Esophagus muscularis mucosa (tissue), 4 donors: ENCODE measurements around the gene UTF1. TPM values are rescaled to one million over a fixed set of nuclear protein-coding genes. Genes with fewer than 3 reads are reported as not detected.
A peak's percentile ranks its signal among the peaks of the same experiment; 100 is the strongest.

ENCODE experiments used
- DNase-seq: peaks from one replicate; pipeline ENCODE4 v3.0.0-alpha.2; 2017; ENCODE audit errors: extremely low spot score
- H3K27ac ChIP-seq, 4 donors: fragments of 200-600 bp; sonication (generic); replicated peaks in 1 of 4; 1 replicate in 3 of 4; 2 replicates in 1 of 4; pipeline ENCODE4 v1.5.1; 2016 to 2019; ENCODE audit warnings: mild to moderate bottlenecking in 1 of 4
- H3K27me3 ChIP-seq, 4 donors: fragments of 200-600 bp; sonication (generic); one replicate each; pipeline versions ENCODE4 v1.5.1 to v1.6.0; 2016 to 2019
- H3K36me3 ChIP-seq, 4 donors: fragments of 200-600 bp; sonication (generic); one replicate each; pipeline ENCODE4 v1.5.1; 2016 to 2019
- H3K4me1 ChIP-seq, 4 donors: fragments of 200-600 bp; sonication (generic); one replicate each; pipeline ENCODE4 v1.5.1; 2016 to 2019
- H3K4me3 ChIP-seq, 4 donors: fragments of 200-600 bp; sonication (generic); 1 replicate in 2 of 4; 2 replicates in 2 of 4; pipeline ENCODE4 v1.5.1; 2016 to 2019; ENCODE audit warnings: mild to moderate bottlenecking in 4 of 4, moderate library complexity in 1 of 4
- H3K9me3 ChIP-seq, 4 donors: fragments of 200-600 bp; sonication (generic); 1 replicate in 3 of 4; 2 replicates in 1 of 4; pipeline ENCODE4 v1.5.1; 2016 to 2019
- EP300 ChIP-seq: sonication (generic); formaldehyde crosslinking; IDR thresholded peaks from one replicate; pipeline ENCODE4 v1.6.1; 2017; ENCODE audit warnings: antibody characterized with exemption
- POLR2A ChIP-seq: fragments of 450-650 bp; IDR thresholded peaks from one replicate; pipeline ENCODE4 v1.6.1; 2017; ENCODE audit warnings: antibody characterized with exemption, moderate library complexity, mild to moderate bottlenecking, low read depth
- POLR2AphosphoS5 ChIP-seq, 2 donors: sonication (generic); formaldehyde crosslinking; IDR thresholded peaks; one replicate each; pipeline ENCODE4 v1.6.1; 2017; ENCODE audit warnings: antibody characterized with exemption in 2 of 2
- WGBS: methylation state at CpG from one replicate; pipeline ENCODE4 v1.1.5; 2018; 5-methylcytosine and 5-hydroxymethylcytosine counted together
- intact Hi-C: fragments of 100-400 bp; cut with DNase I; formaldehyde crosslinking; loops from one replicate; pipeline ENCODE4 v1.15.1; 2023
- total RNA-seq, 4 donors: library from RNA; depleted of rRNA; stranded (reverse); fragments of >200 nt; gene quantifications; one replicate each; pipeline versions ENCODE4 v1.1.0 to v1.2.1, GENCODE V29; 2016
- TF ChIP-seq, protein P1 (sequence below), 3 experiments: fragments of 200-600 bp in 2 of 3; fragments of 450-650 bp in 1 of 3; sonication (generic) in 2 of 3; IDR thresholded peaks; one replicate each; pipeline ENCODE4 v1.5.1; 2017 to 2019; ENCODE audit warnings: antibody characterized with exemption in 3 of 3, mild to moderate bottlenecking in 2 of 3, moderate library complexity in 1 of 3

UTF1 gene, protein sequence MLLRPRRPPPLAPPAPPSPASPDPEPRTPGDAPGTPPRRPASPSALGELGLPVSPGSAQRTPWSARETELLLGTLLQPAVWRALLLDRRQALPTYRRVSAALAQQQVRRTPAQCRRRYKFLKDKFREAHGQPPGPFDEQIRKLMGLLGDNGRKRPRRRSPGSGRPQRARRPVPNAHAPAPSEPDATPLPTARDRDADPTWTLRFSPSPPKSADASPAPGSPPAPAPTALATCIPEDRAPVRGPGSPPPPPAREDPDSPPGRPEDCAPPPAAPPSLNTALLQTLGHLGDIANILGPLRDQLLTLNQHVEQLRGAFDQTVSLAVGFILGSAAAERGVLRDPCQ
- not detected for total RNA-seq

DNA sequence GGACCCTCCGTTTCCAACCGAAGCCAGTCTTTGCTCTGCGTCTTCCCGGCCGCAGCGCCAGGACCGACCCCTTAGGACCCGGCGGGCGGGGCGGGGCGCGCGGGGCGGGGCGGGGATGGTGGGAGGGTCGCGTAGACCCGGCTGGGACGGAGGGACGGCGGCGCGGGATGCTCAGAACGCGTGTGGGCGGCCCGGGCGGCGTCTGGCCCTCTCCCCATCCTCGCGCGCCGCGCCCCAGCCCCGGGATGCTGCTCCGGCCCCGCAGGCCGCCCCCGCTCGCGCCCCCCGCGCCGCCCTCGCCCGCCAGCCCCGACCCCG lies at the start of gene UTF1:
Gene UTF1, plus strand, starts transcription at position 174 of the 318 bp plus-strand sequence. Its CDS starts 72 bp downstream, at position 246.
- H3K4me3 ChIP-seq: peak within 1 kb of the TSS in 3 of 4 donors; percentile 16 to 29 (median 29)
- peaks cover 0 to 22% (median 17%) of the 10 kb centered on the region in 4 donors for H3K4me1 ChIP-seq
- TF ChIP-seq POLR2AphosphoS5 (IDR thresholded peaks at IDR 0.05) (no peak), POLR2A (no peak), EP300 (no peak)
- TF ChIP-seq, protein P1, sequence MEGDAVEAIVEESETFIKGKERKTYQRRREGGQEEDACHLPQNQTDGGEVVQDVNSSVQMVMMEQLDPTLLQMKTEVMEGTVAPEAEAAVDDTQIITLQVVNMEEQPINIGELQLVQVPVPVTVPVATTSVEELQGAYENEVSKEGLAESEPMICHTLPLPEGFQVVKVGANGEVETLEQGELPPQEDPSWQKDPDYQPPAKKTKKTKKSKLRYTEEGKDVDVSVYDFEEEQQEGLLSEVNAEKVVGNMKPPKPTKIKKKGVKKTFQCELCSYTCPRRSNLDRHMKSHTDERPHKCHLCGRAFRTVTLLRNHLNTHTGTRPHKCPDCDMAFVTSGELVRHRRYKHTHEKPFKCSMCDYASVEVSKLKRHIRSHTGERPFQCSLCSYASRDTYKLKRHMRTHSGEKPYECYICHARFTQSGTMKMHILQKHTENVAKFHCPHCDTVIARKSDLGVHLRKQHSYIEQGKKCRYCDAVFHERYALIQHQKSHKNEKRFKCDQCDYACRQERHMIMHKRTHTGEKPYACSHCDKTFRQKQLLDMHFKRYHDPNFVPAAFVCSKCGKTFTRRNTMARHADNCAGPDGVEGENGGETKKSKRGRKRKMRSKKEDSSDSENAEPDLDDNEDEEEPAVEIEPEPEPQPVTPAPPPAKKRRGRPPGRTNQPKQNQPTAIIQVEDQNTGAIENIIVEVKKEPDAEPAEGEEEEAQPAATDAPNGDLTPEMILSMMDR (IDR thresholded peaks at IDR 0.05): no peak
- no peaks in the 10 kb centered on the region for H3K9me3 ChIP-seq
- no peak within 1 kb of the TSS for H3K27ac ChIP-seq
- peaks cover 0 to 98% (median 17%) of the 10 kb centered on the region in 4 donors for H3K27me3 ChIP-seq
- 1% methylated on average over 27 of the region's 49 CpGs for WGBS
- no peak for DNase-seq
- intact Hi-C loops: no loop called here
- no peaks in the 10 kb centered on the region for H3K36me3 ChIP-seq

DNA sequence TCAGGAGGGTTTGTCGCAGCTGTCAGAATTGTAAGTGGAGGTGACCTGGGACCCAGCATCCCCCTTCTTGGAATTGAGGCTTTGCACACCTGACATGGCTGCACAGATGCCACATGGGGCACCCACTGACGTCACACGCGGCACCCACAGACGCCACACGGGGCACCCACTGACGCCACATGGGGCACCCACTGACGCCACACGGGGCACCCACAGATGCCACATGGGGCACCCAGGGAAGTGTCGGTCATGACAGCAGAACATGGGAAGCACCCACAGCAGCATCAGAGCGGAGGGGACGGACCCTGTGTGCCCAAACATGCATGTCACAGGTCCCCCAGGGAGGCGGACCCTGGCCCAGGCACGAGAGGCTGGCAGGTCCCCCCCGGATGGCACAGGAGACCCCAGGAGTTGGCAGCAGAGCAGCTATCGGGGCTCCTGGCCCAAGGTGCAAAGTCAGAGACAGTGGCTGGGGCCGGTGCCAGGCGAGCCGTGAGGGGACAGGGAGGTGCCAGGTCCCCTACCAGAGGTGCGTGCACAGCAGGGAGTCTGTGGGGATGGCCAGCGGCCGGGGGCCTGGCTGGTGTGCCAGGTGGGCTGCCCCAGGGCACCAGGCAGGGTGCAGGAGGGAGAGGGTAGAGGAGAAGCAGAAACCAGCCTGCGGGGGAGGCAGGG lies 48.9 kb upstream of the UTF1 start:
- H3K4me3 ChIP-seq: no peak overlapping the region
- H3K27ac ChIP-seq: no peak overlapping the region
- H3K9me3 ChIP-seq: no peaks in the 10 kb centered on the region
- intact Hi-C loops: no loop called here
- no peaks in the 10 kb centered on the region for H3K36me3 ChIP-seq
- peaks cover 0 to 32% (median 0%) of the 10 kb centered on the region in 4 donors for H3K27me3 ChIP-seq
- TF ChIP-seq EP300 (no peak), POLR2AphosphoS5 (IDR thresholded peaks at IDR 0.05) (no peak), POLR2A (no peak)
- TF ChIP-seq, protein P1 (IDR thresholded peaks at IDR 0.05): no peak
- WGBS: 85% methylated on average over 18 of the region's 23 CpGs
- no peaks in the 10 kb centered on the region for H3K4me1 ChIP-seq
- DNase-seq: no peak

DNA sequence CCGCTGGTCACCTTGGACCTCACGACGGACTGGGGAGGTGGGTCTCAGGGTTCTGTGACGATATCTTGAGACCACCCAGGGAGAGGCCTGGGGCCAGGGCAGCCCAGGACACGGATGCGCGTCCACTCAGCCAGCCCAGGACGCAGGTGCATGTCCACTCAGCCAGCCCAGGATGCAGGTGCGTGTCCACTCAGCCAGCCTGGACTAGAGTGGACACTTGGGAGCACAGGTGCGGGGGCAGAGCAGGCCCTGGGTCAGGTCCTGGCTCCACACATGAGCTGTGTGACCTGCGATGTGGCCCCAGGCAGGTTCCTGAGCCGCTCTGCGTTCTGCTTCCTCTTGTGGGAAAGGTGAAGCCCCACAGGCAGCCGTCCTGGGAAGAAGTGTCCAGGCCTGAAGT lies 47.8 kb upstream of the UTF1 start:
- intact Hi-C loops: no loop called here
- no peak for DNase-seq
- Histone ChIP-seq H3K9me3 (no peaks in the 10 kb centered on the region), H3K27me3 (peaks cover 0 to 41% (median 0%) of the 10 kb centered on the region in 4 donors), H3K4me3 (no peak overlapping the region), H3K27ac (no peak overlapping the region), H3K4me1 (no peaks in the 10 kb centered on the region), H3K36me3 (no peaks in the 10 kb centered on the region)
- WGBS: 83% methylated on average over 1 of the region's 14 CpGs
- no peak for TF ChIP-seq POLR2AphosphoS5 (IDR thresholded peaks at IDR 0.05)
- TF ChIP-seq, protein P1 (IDR thresholded peaks at IDR 0.05): no peak

DNA sequence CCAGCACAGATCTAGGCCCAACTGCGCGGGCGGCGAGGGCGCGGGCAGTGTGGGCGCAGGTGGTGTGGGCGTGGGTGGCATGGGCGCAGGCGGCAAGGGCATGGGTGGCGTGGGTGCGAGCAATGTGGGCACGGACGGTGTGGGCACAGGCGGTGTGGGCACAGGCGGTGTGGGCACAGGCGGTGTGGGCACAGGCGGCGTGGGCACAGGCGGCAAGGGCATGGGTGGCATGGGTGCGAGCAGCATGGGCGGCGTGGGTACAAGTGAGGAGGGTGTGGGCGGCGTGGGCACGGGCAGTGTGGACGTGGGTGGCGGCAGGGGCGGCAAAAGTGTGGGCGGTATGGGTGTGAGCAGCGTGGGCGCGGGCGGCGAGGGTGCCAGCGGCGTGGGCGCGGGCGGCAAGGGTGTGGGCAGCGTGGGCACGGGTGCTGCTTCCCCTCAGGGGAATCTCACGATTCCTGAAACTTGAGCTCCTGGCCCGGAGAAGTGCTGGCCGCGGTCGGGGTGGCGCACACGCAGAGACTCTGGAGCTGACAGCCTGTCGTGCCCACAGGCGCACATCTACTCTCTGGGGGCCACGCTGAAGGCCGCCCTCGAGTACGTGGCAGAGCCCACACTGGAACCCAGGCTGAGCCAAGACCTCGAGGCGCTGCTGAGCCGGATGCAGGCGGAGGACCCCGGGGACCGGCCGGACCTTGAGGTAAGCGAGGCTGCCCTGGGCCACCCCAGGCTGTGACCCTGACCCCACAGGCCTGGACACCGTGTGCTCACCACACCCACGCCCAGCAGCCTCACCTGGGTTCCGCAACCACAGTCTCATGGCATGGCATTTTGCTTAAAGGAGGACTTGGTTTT lies 47.0 kb upstream of the UTF1 start:
- H3K27me3 ChIP-seq: peaks cover 0 to 50% (median 0%) of the 10 kb centered on the region in 4 donors
- TF ChIP-seq POLR2A (no peak), POLR2AphosphoS5 (IDR thresholded peaks at IDR 0.05) (no peak), EP300 (no peak)
- TF ChIP-seq, protein P1 (IDR thresholded peaks at IDR 0.05): no peak

More for the DNA sequence above, 47.0 kb upstream of the UTF1 start:
- intact Hi-C loops: no loop called here
- H3K9me3 ChIP-seq: no peaks in the 10 kb centered on the region
- no peaks in the 10 kb centered on the region for H3K4me1 ChIP-seq
- no peak overlapping the region for H3K27ac ChIP-seq
- H3K4me3 ChIP-seq: no peak overlapping the region
- 93% methylated on average over 63 of the region's 66 CpGs for WGBS
- no peak for DNase-seq
- no peaks in the 10 kb centered on the region for H3K36me3 ChIP-seq
